Neuronal stem cell (in vitro differentiated cells): ENCODE data around the gene CRTAP.
A peak's percentile ranks its signal among the peaks of the same experiment; 100 is the strongest.

Experiments
- DNase-seq: peaks from one replicate; pipeline ENCODE4 v3.0.0-alpha.2; 2013; ENCODE audit warnings: low spot score
- H2AFZ ChIP-seq: one replicate; pipeline ENCODE4 v1.6.1; 2013; ENCODE audit warnings: mild to moderate bottlenecking, low read length, inconsistent platforms
- H2AK5ac ChIP-seq: 2 replicates; pipeline ENCODE4 v1.6.1; 2013; ENCODE audit warnings: low read depth, mild to moderate bottlenecking, inconsistent platforms, low read length, moderate library complexity, mixed read lengths
- H2BK120ac ChIP-seq: 2 replicates; pipeline ENCODE4 v1.6.1; 2013; ENCODE audit warnings: low read depth, mild to moderate bottlenecking, inconsistent platforms, low read length, moderate library complexity, mixed read lengths
- H2BK12ac ChIP-seq: one replicate; pipeline ENCODE4 v1.6.1; 2013; ENCODE audit warnings: low read length, inconsistent platforms
- H2BK15ac ChIP-seq: 2 replicates; pipeline ENCODE4 v1.6.1; 2013; ENCODE audit warnings: mild to moderate bottlenecking, low read length, inconsistent platforms, mixed read lengths
- H2BK5ac ChIP-seq: one replicate; pipeline ENCODE4 v1.6.1; 2013; ENCODE audit warnings: inconsistent platforms, mild to moderate bottlenecking, low read length, moderate library complexity
- H3K14ac ChIP-seq: one replicate; pipeline ENCODE4 v1.6.1; 2013; ENCODE audit warnings: low read length, inconsistent platforms
- H3K18ac ChIP-seq: 2 replicates; pipeline ENCODE4 v1.6.1; 2013; ENCODE audit warnings: low read length, inconsistent platforms
- H3K23ac ChIP-seq: 2 replicates; pipeline ENCODE4 v1.6.1; 2013; ENCODE audit warnings: low read depth, mild to moderate bottlenecking, mixed read lengths, low read length, inconsistent platforms; ENCODE audit not compliant: poor library complexity
- H3K27ac ChIP-seq: replicated peaks from 3 replicates; pipeline ENCODE4 v1.5.1; 2013; ENCODE audit warnings: low read length, inconsistent platforms
- H3K27me3 ChIP-seq, 3 experiments: 2 replicates each; pipeline ENCODE4 v1.6.1; 2013; ENCODE audit warnings: low read length in 3 of 3, mild to moderate bottlenecking in 2 of 3, inconsistent platforms in 1 of 3, low read depth in 1 of 3, mixed read lengths in 1 of 3, moderate library complexity in 1 of 3; ENCODE audit not compliant: control insufficient read depth in 3 of 3, insufficient read depth in 3 of 3
- H3K36me3 ChIP-seq, 2 donors: replicated peaks in 1 of 2; 2 replicates each; pipeline ENCODE4 v1.6.1; 2013; ENCODE audit warnings: low read length in 2 of 2; ENCODE audit not compliant: control insufficient read depth in 2 of 2, insufficient read depth in 2 of 2
- H3K4ac ChIP-seq: 2 replicates; pipeline ENCODE4 v1.6.1; 2013; ENCODE audit warnings: inconsistent platforms, mild to moderate bottlenecking, low read length, moderate library complexity
- H3K4me1 ChIP-seq, 2 donors: 1 replicate in 1 of 2; 2 replicates in 1 of 2; pipeline ENCODE4 v1.6.1; 2013; ENCODE audit warnings: low read length in 2 of 2, low read depth in 1 of 2; ENCODE audit not compliant: control insufficient read depth in 2 of 2, insufficient read depth in 1 of 2
- H3K4me2 ChIP-seq: one replicate; pipeline ENCODE4 v1.6.1; 2013; ENCODE audit warnings: mild to moderate bottlenecking, low read length, inconsistent platforms; ENCODE audit not compliant: insufficient read depth, poor library complexity, severe bottlenecking
- H3K4me3 ChIP-seq, 2 donors: 2 replicates each; pipeline ENCODE4 v1.5.1; 2013; ENCODE audit warnings: low read length in 2 of 2, mild to moderate bottlenecking in 2 of 2, inconsistent platforms in 1 of 2, moderate library complexity in 1 of 2
- H3K79me1 ChIP-seq: one replicate; pipeline ENCODE4 v1.6.1; 2013; ENCODE audit warnings: low read depth, mild to moderate bottlenecking, inconsistent platforms, low read length, moderate library complexity
- H3K9ac ChIP-seq: one replicate; pipeline ENCODE4 v1.6.1; 2013; ENCODE audit warnings: mild to moderate bottlenecking, low read depth, low read length, inconsistent platforms; ENCODE audit not compliant: poor library complexity
- H3K9me3 ChIP-seq, 2 donors: replicated peaks in 1 of 2; 2 replicates each; pipeline versions ENCODE3 to v1.6.1; 2013; ENCODE audit warnings: low read length in 2 of 2, mild to moderate bottlenecking in 2 of 2, inconsistent platforms in 1 of 2, low read depth in 1 of 2, mixed read lengths in 1 of 2, moderate library complexity in 1 of 2; ENCODE audit not compliant: control insufficient read depth in 2 of 2, insufficient read depth in 1 of 2
- H4K8ac ChIP-seq: one replicate; pipeline ENCODE4 v1.6.1; 2013; ENCODE audit warnings: low read depth, mild to moderate bottlenecking, inconsistent platforms, low read length, moderate library complexity
- H4K91ac ChIP-seq: one replicate; pipeline ENCODE4 v1.6.1; 2013; ENCODE audit warnings: low read length, low read depth, mild to moderate bottlenecking, inconsistent platforms; ENCODE audit not compliant: poor library complexity
- WGBS, 2 donors: extraction: QIAGEN DNeasy Blood & Tissue Kit; methylation state at CpG; one replicate each; pipeline ENCODE4 v1.1.7; 2013; ENCODE audit warnings: missing lambda C conversion rate in 2 of 2, mixed read lengths in 1 of 2; ENCODE audit not compliant: insufficient read length in 2 of 2, insufficient replicate concordance in 1 of 2; ENCODE audit errors: extremely low coverage in 2 of 2; 5-methylcytosine and 5-hydroxymethylcytosine counted together

Gene CRTAP

DNA sequence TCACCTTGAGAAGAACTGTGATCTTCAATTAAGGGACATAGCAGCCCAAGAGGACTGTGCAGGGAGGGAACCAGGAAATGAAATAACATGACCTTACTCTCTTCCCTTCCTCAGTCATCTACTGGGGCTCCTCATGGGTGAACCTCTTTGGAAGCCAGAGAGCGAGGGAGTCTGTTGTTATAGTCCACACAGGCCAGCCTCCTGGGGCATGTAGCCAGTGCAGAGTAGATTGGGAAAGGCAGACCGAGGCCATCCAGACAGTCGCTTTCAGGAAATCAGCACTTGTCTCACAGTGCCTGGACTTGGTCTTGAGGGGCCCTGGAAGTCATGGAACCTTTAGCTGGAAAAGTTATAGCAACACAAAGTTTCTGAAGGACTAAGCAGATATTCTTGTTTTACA, 6.1 kb downstream of the CRTAP start:
- Histone ChIP-seq H2BK15ac (peak overlapping the region; percentile 38), H3K4ac (no peak overlapping the region), H3K4me3 (no peak overlapping the region), H3K14ac (no peak overlapping the region), H3K23ac (no peak overlapping the region), H3K79me1 (peaks cover 9% of the 10 kb centered on the region), H2BK5ac (no peak overlapping the region), H2BK120ac (no peak overlapping the region), H3K4me2 (no peak overlapping the region), H3K9me3 (no peaks in the 10 kb centered on the region), H3K27me3 (peaks cover 0 to 1% (median 0%) of the 10 kb centered on the region in 3 experiments), H2AFZ (no peak overlapping the region), H4K91ac (no peak overlapping the region), H2BK12ac (no peak overlapping the region), H3K9ac (no peak overlapping the region), H3K36me3 (peaks cover 2 to 23% of the 10 kb centered on the region in 2 donors), H3K4me1 (peaks cover 3 to 12% of the 10 kb centered on the region in 2 donors), H4K8ac (no peak overlapping the region), H2AK5ac (no peak overlapping the region), H3K27ac (no peak overlapping the region), H3K18ac (no peak overlapping the region)
- no CpG with 5 or more reads among the region's 3 CpGs for WGBS, 2 donors
- no peak for DNase-seq

GRCh38 chr3:33122991-33123390, 9.2 kb downstream of the CRTAP start:
- Histone ChIP-seq H3K4me2 (no peak overlapping the region), H3K9me3 (no peaks in the 10 kb centered on the region), H3K27me3 (peaks cover 0 to 1% (median 0%) of the 10 kb centered on the region in 3 experiments), H3K79me1 (peaks cover 5% of the 10 kb centered on the region), H3K9ac (no peak overlapping the region), H3K14ac (no peak overlapping the region), H2AFZ (no peak overlapping the region), H3K4me1 (peaks cover 0 to 9% of the 10 kb centered on the region in 2 donors), H2BK12ac (no peak overlapping the region), H3K36me3 (peaks cover 3 to 38% of the 10 kb centered on the region in 2 donors), H3K23ac (no peak overlapping the region), H4K91ac (no peak overlapping the region), H3K4ac (no peak overlapping the region), H4K8ac (no peak overlapping the region), H2AK5ac (no peak overlapping the region), H2BK120ac (no peak overlapping the region), H2BK5ac (no peak overlapping the region), H3K4me3 (no peak overlapping the region), H3K18ac (no peak overlapping the region), H2BK15ac (no peak overlapping the region), H3K27ac (no peak overlapping the region)
- no CpG with 5 or more reads among the region's 5 CpGs for WGBS, 2 donors
- no peak for DNase-seq

GRCh38 chr3:33124638-33125037, 10.8 kb downstream of the CRTAP start:
- no peak for DNase-seq
- Histone ChIP-seq H3K18ac (no peak overlapping the region), H3K14ac (no peak overlapping the region), H2BK12ac (no peak overlapping the region), H3K27ac (no peak overlapping the region), H3K27me3 (peaks cover 0 to 1% (median 0%) of the 10 kb centered on the region in 3 experiments), H3K23ac (no peak overlapping the region), H3K4me1 (peaks cover 0 to 2% of the 10 kb centered on the region in 2 donors), H3K9me3 (no peaks in the 10 kb centered on the region), H2BK5ac (no peak overlapping the region), H2BK15ac (no peak overlapping the region), H3K9ac (no peak overlapping the region), H2AK5ac (no peak overlapping the region), H3K4me2 (no peak overlapping the region), H4K91ac (no peak overlapping the region), H3K36me3 (peaks cover 3 to 38% of the 10 kb centered on the region in 2 donors), H3K79me1 (no peaks in the 10 kb centered on the region), H3K4me3 (no peak overlapping the region), H4K8ac (no peak overlapping the region), H2AFZ (no peak overlapping the region), H3K4ac (no peak overlapping the region), H2BK120ac (no peak overlapping the region)
- WGBS, 2 donors = no CpG with 5 or more reads among the region's 1 CpG

DNA sequence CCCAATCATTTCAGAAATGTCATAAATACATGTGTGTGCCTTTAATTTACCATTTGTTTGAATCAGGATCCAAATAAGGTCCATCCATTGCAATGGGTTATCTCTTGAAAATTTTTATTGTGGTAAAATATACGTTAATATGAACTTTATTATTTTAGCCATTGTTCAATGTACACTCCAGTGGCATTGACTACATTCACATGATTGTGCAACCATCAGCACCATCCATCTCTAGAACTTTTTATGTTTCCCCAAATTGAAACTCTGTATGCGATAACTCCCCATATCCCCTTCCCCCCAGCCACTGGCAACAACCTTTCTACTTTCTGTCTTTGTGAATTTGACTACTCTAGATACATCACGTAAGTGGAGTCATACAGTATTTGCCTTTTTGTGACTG, 12.0 kb downstream of the CRTAP start:
- Histone ChIP-seq H2AK5ac (no peak overlapping the region), H3K36me3 (peaks cover 4 to 38% of the 10 kb centered on the region in 2 donors), H3K9me3 (no peaks in the 10 kb centered on the region), H2BK15ac (no peak overlapping the region), H2BK5ac (no peak overlapping the region), H4K8ac (no peak overlapping the region), H3K23ac (no peak overlapping the region), H3K14ac (no peak overlapping the region), H2BK120ac (no peak overlapping the region), H3K27ac (no peak overlapping the region), H3K27me3 (no peaks in the 10 kb centered on the region), H2BK12ac (no peak overlapping the region), H3K4ac (no peak overlapping the region), H4K91ac (no peak overlapping the region), H3K18ac (no peak overlapping the region), H3K79me1 (no peaks in the 10 kb centered on the region), H2AFZ (no peak overlapping the region), H3K4me2 (no peak overlapping the region), H3K4me1 (no peaks in the 10 kb centered on the region), H3K9ac (no peak overlapping the region), H3K4me3 (no peak overlapping the region)
- DNase-seq = no peak
- WGBS, 2 donors = no CpG with 5 or more reads among the region's 3 CpGs
